GM21786 (cell line): ENCODE data around the gene TNFAIP8.
A peak's percentile ranks its signal among the peaks of the same experiment; 100 is the strongest.

Experiments
- ATAC-seq: cut with Tn5 transposase; IDR thresholded peaks from one replicate; pipeline ENCODE4 v1.9.1; 2021; ENCODE audit not compliant: unreplicated experiment

TNFAIP8 gene

DNA sequence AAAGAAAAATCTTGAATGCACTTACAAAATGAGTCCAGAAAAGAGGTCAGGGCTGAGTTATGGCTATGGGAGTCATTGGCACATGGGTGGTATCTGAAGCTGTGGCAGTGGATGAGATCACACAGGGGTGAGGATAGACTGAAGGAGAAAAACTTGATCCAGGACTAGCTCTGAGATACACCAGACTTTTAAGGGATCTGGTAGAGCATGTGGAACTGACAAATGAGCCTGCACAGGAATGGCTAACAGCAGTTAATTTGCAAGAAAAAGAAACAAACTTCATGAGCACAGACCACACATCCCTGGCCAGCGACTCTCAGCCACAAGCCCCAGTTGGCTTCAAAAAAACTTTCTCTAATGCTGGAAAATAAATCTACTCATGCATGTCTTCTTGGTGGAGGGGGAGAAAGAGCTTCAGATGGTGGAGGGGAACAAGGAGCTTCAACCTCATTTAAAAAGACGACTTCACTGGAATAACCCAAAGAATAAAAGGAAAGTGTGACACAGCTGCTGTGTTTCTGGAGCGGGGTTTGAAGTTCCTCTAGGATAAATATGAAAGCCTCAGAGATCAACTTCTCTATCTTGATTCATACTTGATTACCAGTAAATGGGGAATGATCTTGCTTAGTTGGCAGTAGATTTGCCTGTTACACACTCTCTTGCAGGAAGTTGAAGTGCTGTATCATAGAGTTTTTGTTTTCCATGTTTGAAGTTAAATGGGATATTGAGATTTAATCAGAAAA, 33.6 kb downstream of the TNFAIP8 start:
- no peak for ATAC-seq

DNA sequence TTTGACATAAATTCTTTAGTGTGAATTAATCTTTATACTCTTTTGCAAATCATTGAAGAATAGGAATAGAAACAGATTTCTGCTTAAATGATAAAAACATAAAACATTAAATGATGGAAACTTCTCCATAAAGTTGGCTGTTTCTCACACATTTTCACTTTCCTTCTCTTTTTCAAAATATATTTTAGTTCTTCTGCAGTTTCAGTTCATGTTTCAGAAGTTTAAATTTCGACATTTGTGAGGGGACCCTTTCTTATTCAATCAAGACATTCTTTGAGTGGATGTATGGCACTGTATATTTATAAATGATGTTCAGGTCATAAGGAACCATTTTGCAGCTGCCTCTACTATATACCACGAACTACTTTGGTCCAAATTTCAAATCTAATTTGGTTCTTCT, 34.6 kb downstream of the TNFAIP8 start:
- ATAC-seq = no peak

DNA sequence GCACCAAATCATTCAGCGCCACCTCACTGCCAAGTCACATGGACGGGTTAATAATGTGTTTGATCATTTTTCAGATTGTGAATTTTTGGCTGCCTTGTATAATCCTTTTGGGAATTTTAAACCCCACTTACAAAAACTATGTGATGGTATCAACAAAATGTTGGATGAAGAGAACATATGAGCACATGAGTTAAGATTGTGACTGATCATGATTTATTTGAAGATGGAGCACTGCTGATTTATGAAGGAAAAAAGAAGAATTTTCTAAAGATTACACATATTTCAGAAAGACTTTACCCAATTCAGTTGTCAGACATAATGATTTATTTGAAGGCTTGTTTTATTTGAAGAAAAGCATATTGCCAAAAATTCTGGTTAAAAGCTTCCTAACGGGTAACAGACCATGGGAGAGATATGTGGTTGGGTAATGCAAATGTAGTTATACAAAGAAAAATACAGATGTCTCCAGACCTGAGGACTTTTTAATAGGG, 37.4 kb downstream of the TNFAIP8 start:
- ATAC-seq = no peak

DNA sequence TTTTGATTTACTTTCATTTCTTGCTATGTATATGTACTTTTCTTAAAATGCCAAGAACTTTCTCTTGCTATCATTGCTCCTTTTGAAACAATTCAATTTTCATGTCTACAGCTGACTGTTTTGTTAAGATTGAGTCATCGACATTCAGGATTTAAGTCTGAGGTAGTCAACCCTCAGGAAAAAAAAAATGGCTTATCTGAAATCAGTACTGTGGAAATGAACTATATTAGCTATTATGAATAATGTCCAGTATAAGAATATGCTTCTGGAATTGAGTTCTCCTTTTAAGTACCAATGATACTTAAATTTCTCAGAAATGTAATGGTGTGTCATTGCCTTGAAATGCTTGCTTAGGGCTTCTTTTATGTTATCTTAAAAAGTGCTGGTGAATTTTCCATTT, 37.9 kb downstream of the TNFAIP8 start:
- ATAC-seq = no peak

DNA sequence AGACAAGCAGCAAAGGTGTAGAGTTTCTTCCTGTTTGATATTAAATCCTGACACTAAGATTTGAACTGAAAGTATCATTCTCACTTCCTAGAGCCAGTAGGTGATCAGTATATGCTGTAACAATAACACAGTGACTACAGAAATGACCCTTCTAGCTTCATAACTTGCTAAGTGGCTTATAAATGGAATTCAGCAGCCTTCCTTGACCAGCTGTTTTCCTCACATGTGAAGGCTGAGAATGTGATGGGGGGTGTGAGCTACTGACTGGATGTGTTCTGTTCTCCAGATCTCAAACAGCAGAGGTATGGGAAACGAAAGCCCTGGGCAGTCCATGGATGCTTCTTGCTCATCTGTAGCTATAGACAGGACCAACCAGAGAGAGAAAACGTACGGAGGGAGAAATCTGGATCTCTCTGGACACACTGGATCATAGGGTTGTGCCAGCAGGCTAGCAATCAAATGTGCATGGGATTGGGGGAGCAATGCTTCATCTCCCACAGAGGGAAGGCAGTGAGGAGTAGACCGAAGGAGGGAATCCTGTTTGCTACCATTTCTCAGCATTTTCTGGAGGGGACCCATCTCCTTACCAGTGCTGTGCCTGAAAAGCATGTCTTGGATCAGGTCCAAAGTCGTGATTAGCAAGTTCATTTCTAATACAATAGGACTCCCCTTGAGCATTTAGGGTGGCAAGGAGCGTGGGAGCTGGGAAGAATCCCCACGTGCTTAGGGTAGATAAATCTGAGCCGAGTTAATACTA, 39.4 kb downstream of the TNFAIP8 start:
- ATAC-seq = peak; percentile 49

DNA sequence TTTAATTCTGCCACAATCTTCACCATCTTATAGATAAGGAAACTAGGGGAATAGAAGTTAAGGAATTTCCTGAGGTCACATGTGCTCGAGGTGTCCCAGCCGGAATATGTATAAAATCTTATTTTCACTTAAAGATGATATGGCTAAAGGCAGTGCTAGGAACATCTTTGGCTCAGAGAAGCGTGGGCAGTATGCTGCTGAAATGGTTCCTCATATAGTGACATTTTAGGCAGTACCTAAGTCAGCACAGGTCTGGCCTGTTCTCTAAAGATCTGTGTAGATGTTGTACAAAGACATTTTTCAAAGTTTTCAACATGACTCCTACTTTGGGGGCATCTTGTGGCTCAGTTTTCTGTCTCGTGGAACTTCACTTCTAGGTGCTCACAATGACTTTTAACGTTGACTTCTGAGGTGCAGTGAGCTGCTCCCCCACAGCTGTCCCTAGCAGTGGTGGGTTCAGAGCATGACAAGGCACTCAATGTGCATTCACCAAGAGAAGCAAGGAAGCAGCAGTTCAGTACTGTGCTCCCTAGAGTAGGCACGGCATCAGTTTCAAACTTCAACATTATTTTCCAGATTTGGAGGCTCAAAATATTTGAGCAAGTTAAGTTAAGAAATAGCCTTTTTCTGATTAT, 40.3 kb downstream of the TNFAIP8 start:
- ATAC-seq = no peak

DNA sequence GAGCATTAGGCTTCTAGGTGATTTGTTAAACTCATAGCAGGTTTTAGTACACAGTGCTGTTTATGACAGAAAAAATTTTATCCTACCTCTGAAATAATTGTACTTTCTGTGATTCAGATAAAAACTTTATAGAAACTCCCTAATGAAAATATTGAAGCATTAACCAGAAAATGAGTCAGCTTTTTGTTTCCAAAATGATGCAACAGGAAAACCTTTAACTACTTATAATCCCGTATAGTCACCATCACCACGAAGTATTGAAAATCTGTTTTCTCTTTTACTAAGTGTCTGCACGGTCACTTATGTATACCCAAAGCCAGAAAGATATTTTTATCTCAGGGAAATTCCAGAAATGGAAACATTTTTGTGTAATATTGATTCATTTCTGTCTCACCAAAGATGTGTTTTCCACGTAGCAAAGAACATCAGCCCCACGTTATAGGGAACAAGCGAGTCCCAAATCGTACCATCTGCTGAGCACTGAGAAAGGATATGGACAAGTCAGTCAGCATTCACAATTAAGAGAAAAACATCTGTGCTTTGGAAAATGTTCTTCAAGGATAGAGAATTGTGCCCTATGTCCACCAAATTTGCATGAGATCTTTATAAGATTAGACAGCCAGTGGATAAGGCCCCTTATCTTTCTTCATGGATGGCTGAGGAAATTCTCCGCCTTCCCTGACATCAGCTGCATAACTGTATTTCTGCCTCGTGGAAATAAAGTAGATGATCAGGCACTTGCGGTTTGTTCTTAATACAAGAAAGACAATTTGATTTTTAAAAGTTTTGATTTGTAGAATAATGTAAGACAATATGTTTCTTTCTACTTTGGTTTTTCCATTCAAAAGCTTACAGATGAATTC, 41.9 kb downstream of the TNFAIP8 start:
- ATAC-seq = peak; percentile 43

DNA sequence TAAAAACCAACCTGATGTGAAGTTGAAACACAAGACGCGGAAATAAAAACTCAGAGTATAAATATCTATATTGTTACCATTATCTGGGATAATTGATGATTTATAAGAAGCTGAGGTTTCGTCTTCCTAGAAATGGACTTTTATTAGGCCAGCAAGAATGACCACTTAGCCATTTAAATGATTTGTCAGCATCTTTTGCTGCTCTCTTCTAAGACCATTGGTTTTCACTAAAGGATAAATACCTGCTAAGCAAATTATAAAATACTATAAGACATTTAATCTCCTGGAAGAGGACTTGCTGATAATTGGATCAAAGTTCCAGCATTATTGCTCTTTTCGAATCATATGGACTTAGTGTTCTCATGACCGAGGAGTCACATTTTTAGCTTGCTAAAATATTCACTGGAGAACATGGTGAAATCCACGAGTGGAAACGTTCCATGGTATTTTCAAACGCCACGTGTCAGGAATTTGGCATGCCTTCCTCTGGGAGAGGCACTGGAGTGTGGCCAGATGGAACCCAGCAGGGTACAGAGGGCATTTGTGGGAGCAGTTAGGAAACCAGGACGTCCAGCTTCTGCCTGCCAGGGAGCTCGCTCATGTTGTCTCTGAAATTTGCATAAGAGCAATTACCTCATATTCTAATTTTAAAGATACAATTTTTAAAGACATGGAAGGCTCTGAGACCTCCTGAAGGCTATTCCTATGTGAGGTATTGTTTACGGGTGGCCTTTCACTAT, 43.1 kb downstream of the TNFAIP8 start:
- ATAC-seq = no peak

DNA sequence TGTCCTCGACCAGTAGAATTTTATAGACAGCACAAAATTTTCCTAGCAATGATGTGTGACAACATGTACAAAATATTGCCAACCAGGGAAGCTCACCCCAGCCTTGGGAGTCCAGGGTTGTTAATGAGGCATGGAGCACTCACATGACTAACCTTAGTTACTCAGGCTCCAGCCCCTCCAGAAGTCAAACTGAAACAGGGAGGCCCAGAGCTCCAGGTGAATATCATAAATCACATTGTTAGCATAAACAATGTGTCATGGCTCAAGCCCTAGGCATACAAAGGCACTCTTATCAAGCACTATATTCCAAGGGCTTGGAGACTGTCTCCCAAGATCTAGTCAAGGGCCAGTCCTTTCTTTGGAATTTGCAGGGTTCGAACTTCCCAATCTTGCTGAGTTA, 44.4 kb downstream of the TNFAIP8 start:
- ATAC-seq = no peak

DNA sequence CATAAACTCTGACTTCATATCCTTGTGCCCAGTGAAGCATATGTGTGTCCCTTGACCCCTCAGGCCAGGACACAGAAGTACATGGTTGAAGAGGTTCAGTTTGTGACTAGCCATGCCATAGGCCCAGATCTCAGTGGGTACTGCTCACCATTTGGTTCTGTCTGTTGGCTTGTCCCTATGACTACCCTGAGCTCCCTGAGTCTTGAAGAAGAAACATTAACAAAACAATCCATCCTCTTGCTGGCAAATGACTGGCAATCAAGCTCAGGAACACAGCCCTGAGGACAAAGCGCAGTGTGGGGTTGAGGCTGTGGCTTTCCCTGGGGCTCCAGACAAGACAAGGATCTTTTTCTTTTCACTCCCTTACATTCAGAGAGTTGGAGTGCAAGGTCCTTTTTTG, 46.3 kb downstream of the TNFAIP8 start:
- no peak for ATAC-seq

DNA sequence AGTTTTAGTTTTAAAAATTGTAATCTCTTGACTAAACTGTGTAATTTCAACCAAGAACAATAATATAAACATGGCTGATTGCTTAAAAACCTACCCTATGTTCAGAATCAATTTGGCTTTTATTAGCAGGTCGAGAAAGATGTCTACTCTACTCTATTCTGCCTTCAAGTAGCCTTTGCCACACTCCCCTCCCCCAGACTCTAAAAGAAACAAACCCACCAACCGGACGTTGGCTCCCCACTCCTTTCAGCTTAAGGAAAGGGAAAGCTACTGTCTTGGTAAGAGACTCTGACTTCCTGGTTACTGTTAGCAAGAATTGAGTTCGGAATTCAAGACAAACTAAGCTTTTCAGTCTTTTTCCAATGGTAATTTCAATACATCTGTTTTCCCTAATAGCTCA, 46.7 kb downstream of the TNFAIP8 start:
- no peak for ATAC-seq

DNA sequence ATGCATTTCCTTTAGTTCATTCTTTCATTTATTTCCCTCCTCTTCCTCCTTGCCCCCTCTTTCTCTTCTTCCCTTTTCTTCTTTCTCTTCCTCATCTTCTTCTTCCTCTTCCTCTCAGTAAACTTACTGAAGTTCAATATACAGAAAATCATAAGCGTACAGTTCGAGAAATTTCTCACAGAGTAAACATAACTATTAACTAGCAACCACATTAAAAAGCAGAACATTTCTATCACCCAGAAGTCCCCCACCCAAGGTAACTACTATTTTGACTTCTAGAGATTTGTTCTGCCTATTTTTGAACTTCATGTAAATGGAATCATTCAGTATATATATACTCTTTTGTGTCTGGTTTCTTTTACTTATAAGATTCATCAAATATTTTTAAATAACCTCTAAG, 48.2 kb downstream of the TNFAIP8 start:
- ATAC-seq = no peak

DNA sequence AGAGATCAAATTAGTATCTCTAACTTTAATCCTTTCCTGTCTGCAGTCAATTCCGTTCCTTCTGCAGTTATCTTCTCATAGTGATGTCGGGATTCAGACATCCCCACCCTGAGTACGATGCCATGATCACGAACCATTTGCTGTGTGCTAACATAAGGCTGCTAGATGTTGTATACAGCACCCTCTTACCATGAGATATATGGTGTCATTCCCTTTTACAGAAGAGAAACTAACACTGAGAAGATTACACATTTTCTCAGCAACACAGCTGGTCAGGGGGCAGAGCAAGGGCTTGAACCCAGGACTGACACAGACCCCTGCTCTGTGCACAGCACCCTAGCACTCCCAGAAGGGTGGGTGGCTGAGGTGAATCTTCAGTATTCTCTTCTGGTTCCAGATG, 49.6 kb downstream of the TNFAIP8 start:
- peak; percentile 42 for ATAC-seq

DNA sequence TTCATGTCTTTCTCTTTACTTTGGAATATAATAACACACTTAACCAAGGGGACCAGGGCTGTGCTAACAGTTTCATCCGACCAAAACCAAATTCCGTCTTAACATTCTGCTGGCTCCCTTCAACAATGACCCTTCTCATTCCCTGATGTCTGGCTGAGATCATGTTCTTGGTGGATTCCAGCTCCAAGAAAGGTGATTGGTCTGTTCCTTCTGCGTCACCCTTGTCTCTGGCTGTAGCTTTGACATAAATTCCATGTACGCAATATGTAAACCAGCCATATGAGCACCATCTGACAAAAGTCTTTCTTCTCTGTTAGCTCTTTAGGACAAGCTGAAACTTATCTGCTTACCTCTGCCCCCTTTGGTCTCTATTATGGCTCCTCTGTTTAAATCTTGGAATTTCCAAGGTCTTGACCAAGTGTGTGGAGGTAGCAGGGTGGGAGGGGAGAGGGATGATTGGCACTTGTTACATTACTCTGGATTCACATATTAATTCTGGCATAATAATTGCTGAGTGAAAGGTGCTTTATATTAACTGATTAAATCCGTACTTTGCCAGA, 50.8 kb downstream of the TNFAIP8 start:
- ATAC-seq = no peak

DNA sequence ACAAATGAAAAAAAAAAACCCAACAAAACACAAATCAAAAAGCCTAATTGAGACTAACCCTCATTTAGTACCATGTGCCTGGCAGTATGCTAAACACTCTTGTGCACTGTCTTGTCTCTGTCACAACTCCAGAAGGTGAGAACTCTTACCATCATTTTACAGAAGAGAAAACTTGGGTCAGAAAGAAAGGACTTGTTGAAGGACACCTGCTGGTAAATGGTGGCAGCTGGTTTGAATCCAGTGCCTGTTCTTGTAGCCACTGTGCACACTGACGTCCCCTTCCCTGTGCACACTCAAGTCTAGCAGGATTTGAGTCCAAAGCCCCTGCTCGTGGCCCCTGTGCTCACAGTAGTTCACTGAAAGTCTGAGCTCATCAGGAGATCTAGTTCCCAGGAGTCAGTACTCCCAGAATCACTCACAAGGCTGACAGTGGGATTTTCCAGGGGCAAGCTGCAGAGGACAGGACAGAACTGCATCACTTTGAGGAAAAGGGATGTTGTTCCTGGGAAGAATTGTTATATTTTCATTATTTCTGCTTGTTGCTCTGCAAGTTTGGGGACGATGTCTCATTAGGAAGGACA, 53.5 kb downstream of the TNFAIP8 start:
- peak; percentile 43 for ATAC-seq

DNA sequence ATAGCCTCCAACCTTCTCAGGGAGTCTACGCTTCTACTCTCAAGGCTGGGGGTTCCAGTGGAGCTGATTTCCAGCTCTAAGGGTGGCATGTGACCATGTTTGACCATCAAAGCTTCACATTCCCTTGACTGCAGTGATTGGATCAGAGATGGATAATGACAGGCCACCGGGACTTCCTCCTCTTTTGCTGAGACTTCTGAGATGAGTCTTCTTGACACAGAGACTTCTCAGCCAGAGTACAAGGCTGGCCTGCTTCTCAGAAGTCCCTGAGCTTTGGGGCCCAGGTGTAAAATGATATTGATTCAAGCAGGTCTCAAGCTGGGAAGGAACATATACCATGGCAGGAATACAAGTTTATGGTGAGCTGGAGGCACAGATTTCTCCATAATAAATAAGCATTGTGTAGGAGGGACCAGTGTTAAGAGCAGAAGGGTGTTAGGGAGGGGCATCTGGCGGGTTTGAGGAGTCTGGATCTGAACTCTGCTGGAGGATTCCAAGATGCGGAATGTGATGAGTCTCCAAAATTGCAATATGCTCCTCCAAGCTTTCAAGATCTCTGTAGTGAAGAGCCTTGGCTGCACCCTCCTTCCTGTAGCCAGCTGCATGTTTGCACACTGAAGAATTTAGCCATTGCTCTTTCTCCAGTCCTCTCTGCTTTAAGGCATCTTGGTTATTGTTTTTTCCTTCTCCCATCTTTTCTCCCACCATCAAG, 54.8 kb downstream of the TNFAIP8 start:
- ATAC-seq = peak; percentile 28

DNA sequence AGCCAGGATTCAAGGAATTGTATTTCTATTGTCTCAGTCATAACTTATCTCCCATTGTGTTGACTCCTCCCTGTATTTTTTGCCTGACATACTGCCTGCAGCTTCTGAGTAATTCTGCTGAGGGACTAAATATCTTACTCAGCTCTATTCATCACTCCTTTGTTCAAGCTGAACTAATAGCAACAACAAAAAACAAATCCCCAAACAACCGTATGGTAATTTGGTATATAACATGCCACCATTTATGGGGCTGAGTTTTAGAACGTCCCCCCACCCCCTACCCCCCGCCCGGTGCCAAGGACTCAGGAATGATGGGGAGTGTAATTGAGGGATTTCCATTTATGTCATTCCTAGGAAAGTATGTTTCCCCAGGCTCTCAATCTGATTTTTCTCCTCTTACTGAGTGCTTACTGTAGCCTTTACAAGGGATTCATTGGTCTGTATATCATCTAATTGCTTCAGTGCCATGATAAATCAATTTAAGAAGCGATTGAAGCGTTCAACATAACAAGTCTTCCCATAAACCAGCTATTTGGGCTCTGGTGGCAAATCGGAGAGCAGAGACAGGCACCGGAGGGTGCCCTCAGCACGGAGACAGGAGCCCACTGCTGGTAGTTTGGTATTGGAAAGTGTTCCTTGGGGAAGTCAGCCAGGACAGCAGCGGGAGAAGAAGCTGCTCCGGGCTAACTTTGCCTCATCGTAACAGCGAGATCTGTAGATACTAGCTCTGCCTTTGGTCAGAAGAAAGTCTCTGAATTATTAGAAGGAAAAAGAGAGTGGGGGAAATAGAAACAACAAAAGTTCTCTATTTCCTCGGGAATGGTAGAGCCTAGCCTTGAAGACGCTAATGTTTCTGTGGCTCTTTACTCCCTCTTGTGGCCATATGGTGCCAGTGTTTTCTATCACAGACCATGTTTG, 55.8 kb downstream of the TNFAIP8 start:
- peak; percentile 62 for ATAC-seq
